Ramos (cell line): Measurements from ENCODE around the gene HES5.
"Not testable (repeated sequence)": the region's sequence is repeated elsewhere in the genome, so short reads cannot be mapped to it uniquely, and the experiment has no call there.

Experiments
- in situ Hi-C: fragments of 300-500 bp; cut with MboI; formaldehyde crosslinking; loops from one replicate; pipeline ENCODE4 v1.14.3; 2022; ENCODE audit warnings: low sequenced_read_pairs; ENCODE audit not compliant: unreplicated experiment

HES5 gene

DNA sequence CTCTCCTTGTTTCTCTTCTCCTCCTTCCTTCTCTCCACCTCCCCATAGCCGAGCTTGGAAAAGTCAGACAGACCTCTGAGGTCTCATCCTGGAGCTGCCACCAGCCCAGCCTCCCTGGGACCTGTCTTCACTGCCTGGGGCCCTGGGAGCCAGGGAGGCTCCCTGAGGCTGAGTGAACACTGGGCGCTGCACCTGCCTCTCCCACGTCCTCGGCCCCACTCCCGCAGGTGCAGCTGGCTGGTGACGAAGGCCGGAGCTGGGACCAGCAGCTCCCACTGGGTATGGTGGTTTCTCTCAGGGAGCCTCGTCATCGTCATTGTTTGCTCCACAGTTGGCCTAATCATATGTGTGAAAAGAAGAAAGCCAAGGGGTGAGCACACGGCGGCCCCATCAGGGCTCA lies 31.4 kb upstream of the HES5 start:
- in situ Hi-C loops, result no loop called here

DNA sequence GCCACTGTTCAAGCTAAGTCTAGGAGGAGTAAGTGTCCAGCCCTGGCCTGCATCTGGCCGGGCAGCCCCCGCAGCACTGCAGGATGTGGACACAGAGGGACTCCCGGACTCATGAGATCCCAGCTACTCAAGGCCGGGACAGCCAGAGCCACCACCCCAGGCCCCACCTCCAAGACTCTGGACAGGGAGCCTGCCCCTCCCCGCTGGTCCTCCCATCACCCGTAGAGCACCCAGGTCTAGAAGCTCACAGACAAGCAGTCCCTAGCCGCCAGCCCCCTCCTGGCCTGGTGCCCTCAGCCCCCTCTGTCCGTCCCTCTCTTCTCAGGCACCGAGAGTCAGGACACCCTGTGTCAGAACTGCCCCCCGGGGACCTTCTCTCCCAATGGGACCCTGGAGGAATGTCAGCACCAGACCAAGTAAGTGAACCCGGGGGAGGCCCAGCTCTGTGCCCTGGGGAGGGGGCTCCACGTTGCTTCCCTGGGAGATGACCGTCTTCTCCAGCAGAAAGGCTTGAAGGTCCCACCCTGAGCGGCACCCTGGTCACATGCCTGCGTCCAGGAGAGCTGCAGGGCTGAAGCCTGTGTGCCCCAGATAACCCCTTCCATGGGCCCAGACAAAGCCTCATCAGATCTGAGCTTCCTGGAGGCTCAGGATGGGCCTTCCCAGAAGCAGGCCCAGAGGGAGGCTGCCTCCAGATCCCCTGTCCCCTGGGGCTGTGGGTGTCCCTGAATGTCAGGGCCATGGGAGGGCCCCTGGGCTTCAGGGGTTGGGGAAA lies 30.4 kb upstream of the HES5 start:
- in situ Hi-C loops, result no loop called here

DNA sequence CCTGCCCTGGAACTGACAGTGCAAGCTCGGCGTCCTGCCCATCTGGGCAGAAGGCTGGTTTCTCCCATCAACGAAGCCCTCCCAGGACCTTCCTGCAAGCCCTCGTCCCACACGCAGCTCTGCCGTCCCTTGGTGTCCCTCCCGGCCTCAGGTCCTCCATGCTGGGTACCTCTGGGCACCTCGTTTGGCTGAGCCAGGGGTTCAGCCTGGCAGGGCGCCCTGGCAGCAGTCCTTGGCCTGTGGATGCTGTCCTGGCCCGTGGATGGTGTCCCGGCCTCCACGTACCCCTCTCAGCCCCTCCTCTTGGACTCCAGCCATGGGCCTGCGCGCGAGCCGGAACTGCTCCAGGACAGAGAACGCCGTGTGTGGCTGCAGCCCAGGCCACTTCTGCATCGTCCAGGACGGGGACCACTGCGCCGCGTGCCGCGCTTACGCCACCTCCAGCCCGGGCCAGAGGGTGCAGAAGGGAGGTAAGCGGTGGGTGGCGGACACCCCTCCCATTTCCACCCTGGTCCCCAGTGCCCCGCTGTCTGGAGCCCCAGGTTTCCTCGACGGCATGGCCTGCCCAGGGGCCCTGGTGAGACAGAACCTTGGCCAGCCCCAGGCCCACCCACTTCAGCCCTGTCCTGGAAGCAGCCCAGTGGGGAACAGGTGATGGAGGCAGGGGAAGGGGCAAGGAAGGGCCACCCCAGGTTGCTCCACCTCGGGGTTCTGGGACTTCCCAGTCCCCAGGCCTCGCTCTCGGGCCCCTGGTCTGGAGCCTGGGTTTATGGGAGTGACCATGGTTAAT lies 29.6 kb upstream of the HES5 start:
- in situ Hi-C loops, result no loop called here

DNA sequence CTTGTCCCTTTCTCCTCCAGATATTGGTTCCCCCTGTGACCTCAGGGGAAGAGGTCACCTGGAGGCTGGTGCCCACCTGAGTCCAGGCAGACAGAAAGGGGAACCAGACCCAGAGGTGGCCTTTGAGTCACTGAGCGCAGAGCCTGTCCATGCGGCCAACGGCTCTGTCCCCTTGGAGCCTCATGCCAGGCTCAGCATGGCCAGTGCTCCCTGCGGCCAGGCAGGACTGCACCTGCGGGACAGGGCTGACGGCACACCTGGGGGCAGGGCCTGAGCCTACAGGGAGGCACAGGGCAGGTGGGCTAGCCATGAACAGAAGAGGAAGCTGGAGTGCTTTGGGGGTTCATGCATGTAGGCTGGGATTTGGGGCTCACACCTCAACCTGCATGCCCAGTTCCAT lies 28.8 kb upstream of the HES5 start:
- in situ Hi-C loops, result no loop called here

DNA sequence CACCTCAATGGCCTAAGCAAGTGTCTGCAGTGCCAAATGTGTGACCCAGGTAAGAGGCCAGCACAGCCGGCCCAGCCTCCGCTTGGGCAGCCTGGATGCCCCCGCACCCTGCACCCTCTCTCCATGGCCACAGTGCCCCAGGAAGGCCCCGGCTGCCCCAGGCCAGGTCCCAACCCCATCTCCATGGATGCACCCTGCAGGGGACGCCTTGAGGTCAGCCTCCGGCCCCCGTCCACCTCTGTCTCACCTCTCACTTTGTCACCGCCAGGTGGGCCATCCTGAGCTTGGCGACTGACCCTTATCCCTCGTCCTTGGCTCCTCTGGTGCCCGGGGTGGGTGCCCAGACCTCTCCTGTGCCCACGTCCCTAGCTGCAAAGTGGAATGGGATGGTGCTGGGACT lies 28.4 kb upstream of the HES5 start:
- in situ Hi-C loops, result no loop called here

DNA sequence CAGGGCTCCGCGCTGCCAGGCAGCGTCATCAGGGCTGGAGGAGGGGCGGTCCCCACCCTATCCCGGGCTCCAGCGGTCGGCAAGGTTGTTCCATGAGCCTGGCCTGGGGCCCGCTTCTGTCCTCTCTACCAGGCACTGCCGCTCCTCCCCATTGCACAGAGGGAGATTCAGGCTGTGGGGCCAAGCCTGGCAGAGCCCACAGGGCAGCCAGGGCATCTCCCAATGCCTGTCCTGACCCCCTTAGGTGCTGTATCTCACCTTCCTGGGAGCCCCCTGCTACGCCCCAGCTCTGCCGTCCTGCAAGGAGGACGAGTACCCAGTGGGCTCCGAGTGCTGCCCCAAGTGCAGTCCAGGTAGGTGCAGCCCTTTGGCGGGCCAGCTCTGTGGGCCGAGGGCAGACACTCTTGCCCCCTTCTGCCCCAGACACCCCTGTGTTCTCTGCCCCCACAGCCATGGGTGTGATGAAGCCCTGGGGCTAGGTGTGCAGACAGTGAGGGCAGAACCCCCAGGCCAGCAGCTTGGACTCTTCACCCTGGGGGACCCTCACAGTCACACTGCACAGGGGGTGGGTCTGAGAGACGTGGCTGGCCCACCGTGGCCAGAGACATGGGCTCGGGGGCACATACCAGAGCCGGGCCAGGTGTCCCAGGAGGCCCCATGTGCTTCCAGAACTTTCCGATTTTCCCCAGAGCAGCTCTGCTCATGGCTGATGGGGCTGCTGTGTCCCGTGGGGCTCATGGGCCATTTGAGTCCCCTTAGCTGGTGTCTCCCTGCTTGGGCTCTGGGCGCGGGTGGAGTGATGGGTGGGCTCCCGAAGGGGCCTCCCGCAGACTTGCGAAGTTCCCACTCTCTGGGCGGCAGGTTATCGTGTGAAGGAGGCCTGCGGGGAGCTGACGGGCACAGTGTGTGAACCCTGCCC lies 27.7 kb upstream of the HES5 start:
- in situ Hi-C loops, result no loop called here

DNA sequence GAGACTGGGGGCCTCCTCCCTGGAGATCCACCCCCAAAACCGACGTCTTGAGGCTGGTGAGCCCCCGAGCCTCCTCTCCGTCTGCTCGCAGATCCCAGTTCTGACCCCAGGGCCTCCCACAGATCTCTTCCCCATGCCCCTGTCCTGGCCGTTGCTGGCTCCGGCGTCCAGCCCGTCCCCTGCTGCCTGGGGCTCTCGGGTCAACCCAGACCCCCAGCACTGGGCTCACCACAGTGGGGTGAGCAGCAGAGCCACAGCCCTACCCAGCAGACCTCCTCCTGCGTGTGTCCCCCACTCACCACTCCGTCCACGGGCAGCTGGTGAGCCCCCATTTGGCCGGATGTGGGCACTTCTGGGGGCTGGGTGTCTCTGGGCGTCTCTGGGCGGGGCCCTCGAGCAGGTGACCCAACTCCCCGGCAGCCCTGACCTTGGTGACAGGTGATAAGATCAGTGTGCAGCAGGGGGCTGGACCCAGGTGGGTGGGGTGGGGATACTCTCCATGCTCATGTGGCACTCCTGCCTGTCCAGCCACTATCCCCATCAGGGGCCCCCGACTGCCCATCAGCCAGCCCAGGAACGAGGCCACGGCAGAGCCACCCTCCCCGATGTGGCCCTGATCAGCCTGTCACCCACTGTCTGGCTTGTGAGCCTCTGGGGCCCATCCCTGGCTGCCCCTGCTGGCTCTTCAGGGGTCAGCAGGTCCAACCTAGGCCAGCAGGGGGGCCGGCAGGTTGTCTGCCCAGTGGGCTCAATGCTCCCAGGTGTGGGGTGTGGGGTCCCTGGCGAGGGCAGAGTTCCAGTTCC lies 26.8 kb upstream of the HES5 start:
- in situ Hi-C loops, result no loop called here

DNA sequence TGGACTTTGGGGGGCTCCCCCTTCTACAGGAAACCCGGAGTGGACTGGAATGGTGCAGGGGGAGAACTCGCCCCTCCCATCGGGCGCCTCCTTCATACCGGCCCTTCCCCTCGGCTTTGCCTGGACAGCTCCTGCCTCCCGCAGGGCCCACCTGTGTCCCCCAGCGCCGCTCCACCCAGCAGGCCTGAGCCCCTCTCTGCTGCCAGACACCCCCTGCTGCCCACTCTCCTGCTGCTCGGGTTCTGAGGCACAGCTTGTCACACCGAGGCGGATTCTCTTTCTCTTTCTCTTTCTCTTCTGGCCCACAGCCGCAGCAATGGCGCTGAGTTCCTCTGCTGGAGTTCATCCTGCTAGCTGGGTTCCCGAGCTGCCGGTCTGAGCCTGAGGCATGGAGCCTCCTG lies 26.2 kb upstream of the HES5 start, which contains the start of gene TNFRSF14:
Gene TNFRSF14, plus strand, starts transcription at position 95 of the 401 bp plus-strand sequence. Its CDS starts 294 bp downstream, at position 389.
- in situ Hi-C loops, result no loop called here

DNA sequence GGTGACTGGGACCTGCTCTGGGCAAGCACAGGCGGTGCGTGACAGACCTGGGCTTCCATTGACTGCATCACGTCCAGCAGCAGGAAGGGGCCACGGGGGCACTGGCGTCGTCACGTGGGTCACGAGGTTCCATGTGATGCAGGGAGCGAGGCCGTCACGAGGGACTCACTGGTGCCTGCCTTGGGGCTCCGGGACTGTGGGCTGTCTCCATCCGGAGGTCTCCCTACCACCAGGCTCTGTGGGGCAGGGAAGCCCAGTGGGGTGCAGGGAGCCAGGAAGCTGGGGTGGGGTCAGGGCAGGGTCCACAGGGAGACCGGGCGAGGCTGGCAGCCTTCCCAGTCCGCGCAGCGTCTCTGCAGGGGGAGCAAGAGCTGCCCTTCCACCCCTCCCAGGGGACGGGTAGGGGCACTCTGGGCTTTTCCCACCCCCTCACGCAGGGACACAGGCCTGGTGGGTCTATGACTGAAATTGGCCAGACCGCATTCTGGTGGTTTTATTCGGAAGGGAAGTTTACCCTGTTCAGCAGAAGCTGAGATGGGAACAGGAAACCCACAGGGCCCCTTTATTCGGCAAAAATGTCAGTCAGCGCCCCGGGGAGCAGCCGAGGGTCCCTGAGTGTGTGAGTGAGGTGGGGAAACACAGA lies 25.7 kb upstream of the HES5 start:
- in situ Hi-C loops, result no loop called here

DNA sequence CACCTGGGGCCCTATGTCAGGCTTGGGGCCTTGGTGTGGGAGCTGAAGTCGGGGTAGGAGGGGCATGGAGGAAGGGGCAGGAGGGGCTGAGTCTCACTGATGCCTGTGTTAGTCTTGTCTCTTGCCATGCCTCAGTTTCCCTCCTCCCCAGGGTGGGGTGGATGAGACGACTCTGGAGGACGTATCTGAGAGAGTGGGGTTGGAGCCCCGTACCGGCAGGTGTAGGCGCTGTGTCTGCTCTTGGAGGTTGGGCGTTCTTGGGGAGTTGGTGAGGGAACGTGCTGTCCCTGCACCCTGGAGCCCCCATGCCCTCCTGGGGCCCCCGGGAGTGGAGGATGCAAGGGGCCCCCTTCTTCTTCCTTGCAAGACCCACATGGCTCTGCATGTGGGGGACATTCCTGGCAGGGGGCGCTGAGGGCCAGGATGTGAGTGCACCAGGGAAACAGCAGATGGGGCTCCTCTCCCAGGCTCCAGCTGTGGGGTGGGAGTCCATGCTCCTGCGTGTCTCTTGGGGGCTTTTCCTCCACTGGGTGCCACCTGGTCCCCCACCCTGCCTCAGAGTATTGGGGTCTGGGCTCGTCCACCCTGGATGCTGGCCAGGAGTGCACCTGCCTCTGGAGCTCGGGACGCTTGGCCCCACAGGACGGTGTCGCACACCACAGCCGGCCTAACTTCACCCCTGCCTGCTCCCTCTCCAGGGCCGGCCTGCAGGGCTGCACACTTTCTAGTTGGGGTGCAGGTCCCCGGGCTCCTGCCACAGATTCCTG lies 24.7 kb upstream of the HES5 start:
- in situ Hi-C loops, result no loop called here

DNA sequence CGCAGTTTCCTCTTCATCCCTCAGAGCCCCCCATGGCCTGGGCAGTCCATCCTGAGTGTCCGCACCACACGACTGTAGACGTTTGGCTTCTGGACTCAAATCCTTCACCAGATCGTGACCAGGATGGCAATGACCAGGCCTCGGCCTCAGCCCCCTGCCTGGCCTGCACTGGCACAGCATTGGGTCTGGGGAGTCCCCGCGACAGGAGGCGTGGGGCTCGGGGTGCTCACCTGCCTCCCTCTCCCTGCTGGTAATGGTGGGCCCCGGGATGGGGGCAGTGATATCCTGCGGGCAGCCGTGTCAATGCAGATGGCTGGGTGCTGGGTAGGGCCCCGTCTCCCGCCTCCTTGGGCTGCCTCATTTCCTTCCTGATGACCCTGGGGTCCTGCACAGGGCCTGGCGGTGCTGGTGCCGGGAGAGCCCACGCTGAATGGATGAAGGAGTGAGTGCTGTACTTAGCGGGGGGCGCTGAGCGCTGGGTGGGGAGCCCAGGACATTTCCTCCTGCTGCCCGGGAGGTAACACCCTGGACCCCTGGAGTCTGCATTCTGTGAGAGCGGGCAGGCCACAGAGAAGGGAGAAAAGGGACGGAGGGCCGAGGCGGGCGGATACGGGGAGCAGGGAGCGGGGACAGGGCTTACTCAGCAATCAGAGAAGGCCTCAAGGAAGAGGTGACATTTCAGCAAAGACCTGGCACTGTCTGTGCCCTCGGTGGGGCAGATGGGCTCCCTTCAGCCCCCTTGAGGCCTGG lies 24.0 kb upstream of the HES5 start:
- in situ Hi-C loops, result no loop called here

DNA sequence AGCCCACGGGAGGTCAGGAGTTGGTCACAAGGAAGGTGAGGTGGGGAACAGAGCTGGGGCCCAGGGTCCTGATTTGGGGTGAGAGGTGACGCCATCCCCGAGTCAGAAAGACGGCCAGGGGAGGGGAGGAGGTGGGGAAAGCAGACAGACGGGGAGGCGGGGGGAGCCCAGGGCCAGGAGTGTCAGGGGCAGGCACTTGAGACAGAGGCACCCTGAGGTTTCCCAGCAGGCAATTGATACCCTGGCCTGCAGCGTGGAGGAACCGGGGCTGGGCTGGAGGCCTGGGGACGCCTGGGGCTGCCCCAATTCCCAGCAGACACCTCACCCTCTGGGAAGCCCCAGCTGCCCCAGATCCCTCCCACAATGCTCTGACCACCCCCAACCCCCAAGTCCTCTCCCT lies 23.0 kb upstream of the HES5 start:
- in situ Hi-C loops, result not testable (repeated sequence)

DNA sequence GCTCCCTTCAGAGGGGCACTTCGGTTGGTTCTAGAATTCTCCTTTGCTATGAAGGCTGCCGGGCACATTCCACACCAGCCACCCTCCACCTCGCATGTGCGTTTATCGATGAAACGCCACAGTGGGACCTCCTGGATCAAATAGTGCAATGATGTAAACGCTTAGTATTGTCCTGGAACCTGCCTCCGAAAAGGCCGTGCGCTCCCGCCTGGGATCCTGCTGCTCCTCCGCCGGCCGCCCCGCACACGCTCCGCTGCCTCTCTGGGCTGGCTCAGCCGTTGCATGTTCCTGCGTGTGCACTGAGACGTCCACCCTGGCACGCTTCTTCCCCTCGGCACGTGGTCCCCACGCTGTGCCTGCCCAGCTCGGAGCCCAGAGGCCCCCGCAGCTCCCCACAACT lies 22.1 kb upstream of the HES5 start:
- in situ Hi-C loops, result no loop called here

DNA sequence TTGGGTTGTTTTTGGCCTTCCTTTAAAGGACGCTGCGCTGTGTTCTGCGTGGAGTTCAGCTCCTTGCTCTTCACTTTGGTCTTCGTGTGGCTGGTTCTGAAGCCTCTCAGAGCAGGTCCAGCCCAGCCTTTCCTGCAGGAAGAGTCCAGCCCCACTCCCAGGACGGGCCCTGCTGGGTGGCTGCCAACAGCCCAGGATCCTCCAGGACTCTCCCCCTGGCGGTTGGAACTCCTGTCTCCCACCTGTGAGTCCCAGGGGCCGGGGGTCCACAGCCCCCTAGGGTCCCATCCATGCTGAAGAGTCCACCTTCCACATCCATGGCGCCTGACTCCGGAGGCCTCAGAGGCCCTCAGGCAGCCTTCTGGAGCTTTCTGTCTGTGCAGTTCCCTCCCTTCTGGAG lies 21.5 kb upstream of the HES5 start:
- in situ Hi-C loops, result not testable (repeated sequence)

DNA sequence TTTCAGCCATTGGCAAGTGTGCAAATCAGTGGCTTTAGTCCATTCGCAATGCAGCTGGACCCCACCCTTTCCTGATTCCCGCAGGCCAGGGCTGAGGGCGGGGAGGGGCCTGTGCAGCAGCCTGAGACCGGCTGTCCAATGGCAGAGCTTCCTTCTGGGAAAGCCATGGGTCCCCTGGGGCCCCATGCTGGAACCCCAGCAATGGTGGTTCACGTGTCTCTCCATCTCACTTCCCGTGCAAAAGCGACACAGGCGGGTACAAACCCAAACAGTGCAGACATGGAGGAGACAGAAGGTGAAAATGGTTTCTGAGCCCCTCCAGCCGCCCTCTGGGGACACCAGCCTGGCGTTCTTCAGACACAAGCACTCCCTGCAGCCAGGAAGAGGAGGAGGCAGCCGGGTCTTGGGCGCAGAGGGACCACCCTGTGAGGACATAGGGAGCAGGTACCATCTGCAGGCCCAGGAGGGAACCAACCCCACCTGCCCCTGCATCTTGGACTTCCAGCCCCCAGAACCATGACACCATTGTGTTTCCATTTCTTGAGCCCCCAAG lies 20.3 kb upstream of the HES5 start:
- in situ Hi-C loops, result not testable (repeated sequence)

DNA sequence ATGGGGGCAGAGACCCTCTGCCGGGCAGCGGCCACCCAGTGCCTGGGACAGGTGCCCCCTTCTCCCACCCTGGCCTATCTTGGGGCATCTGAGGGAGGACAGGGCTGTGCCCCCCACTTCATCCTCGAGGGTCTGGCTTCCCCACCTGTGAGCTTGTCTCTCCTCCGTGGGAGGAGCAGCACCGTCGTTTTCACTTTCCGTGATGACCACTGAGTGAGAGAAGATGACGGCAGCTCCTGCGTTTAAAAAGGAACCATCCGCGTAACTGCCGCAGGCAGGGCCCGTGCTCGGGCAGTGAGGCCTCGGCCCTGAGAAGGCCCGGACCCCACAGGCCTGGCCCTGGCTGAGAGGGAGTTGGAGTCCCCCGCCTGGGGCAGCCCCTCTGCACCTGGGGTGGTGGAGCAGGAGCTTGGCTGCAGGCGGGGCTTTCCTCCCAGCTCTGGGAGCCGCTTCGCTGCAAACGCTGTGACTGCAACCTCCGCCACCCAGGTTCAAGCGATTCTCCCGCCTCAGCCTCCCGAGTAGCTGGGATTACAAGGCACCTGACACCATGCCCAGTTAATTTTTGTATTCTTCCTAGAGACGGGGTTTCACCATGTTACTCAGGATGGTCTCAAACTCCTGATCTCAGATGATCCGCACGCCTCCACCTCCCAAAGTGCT lies 19.4 kb upstream of the HES5 start:
- in situ Hi-C loops, result loop anchor here (5.0 kb wide), 1 partner anchor 137 kb away; the partner anchor contains the start of gene PEX10

DNA sequence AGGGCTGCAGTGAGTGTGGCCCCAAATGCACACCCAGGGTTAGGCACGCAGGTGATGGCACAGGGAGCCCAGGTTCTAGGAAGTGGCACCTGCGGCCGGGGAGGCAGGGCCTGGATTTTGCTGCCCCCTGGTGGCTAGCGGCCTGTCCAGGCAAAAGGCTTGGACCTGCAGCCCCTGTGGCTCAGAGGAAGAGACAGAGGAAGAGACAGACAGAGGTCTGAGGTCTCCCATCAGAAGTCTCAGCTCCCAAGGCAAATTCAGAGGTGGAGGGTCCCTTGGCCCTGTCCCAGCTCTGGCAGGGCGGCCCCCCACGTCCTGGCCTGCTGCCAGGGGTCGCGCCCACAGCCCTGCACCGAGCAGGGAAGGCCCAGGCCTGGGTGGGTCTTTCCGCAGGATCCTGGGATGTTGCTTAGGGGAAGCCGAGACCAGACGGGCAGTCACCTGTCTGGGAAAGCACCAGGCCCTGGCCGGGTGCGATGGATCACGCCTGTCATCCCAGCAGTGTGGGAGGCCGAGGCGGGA lies 18.1 kb upstream of the HES5 start:
- in situ Hi-C loops, result loop anchor here (5.0 kb wide), 1 partner anchor 136 kb away; the partner anchor contains the start of gene PEX10
